ENCODE measurements around the gene GPRIN2. TPM values are rescaled to one million over a fixed set of nuclear protein-coding genes. Genes with fewer than 3 reads are reported as not detected.
"Not testable (repeated sequence)": the region's sequence is repeated elsewhere in the genome, so short reads cannot be mapped to it uniquely, and the experiment has no call there.

Gene GPRIN2
- total RNA-seq, 2 donors from 2014 or later, result not detected

- Mint-ChIP-seq H3K9me3 (no peaks in the 10 kb centered on the region), H3K27me3 (ENCODE audit: low read depth) (peaks cover 38% of the 10 kb centered on the region), H3K4me1 (ENCODE audit: low read depth) (no peaks in the 10 kb centered on the region), H3K27ac (no peak overlapping the region), H3K4me3 (no peak overlapping the region), H3K36me3 (ENCODE audit: insufficient read depth in 2 of 2) (peaks cover 0 to 2% of the 10 kb centered on the region in 2 donors)
- ATAC-seq (replicated peaks in 1 of 2) (no peak), DNase-seq (no peak)
These were observed 14.5 kb downstream of the GPRIN2 start for GRCh38 chr10:46541735-46542566.

- Mint-ChIP-seq H3K4me1 (ENCODE audit: low read depth) (no peaks in the 10 kb centered on the region), H3K9me3 (no peaks in the 10 kb centered on the region), H3K27ac (no peak overlapping the region), H3K36me3 (ENCODE audit: insufficient read depth in 2 of 2) (peaks cover 0 to 2% of the 10 kb centered on the region in 2 donors), H3K4me3 (no peak overlapping the region), H3K27me3 (ENCODE audit: low read depth) (peaks cover 43% of the 10 kb centered on the region)
- DNase-seq (no peak), ATAC-seq (replicated peaks in 1 of 2) (peak in 1 of 2 donors; percentile 22)
These were observed 15.3 kb downstream of the GPRIN2 start for GRCh38 chr10:46541017-46541661.

GRCh38 chr10:46540412-46541016 is 15.9 kb downstream of the GPRIN2 start:
- no peak overlapping the region for H3K4me3 Mint-ChIP-seq
- H3K27me3 Mint-ChIP-seq (ENCODE audit: low read depth), result peaks cover 43% of the 10 kb centered on the region

GRCh38 chr10:46539596-46540411 is 16.7 kb downstream of the GPRIN2 start:
- Mint-ChIP-seq H3K27me3 (ENCODE audit: low read depth) (peaks cover 43% of the 10 kb centered on the region), H3K36me3 (ENCODE audit: insufficient read depth in 2 of 2) (peaks cover 0 to 2% of the 10 kb centered on the region in 2 donors), H3K4me3 (no peak overlapping the region), H3K27ac (no peak overlapping the region), H3K4me1 (ENCODE audit: low read depth) (no peaks in the 10 kb centered on the region), H3K9me3 (no peaks in the 10 kb centered on the region)
- no peak for DNase-seq
- no peak for ATAC-seq (replicated peaks in 1 of 2)

More at GRCh38 chr10:46540412-46541016, 15.9 kb downstream of the GPRIN2 start:
- Mint-ChIP-seq H3K36me3 (ENCODE audit: insufficient read depth in 2 of 2) (peaks cover 0 to 2% of the 10 kb centered on the region in 2 donors), H3K4me1 (ENCODE audit: low read depth) (no peaks in the 10 kb centered on the region), H3K9me3 (no peaks in the 10 kb centered on the region), H3K27ac (no peak overlapping the region)
- DNase-seq (no peak), ATAC-seq (replicated peaks in 1 of 2) (no peak)

GRCh38 chr10:46538717-46539426 is 17.6 kb downstream of the GPRIN2 start:
- H3K27me3 Mint-ChIP-seq (ENCODE audit: low read depth), result peaks cover 43% of the 10 kb centered on the region

GRCh38 chr10:46538155-46538554 is 18.3 kb downstream of the GPRIN2 start:
- Mint-ChIP-seq H3K9me3 (no peaks in the 10 kb centered on the region), H3K36me3 (ENCODE audit: insufficient read depth in 2 of 2) (peaks cover 0 to 2% of the 10 kb centered on the region in 2 donors), H3K27ac (no peak overlapping the region), H3K4me1 (ENCODE audit: low read depth) (no peaks in the 10 kb centered on the region), H3K4me3 (no peak overlapping the region), H3K27me3 (ENCODE audit: low read depth) (peaks cover 42% of the 10 kb centered on the region)
- DNase-seq (no peak), ATAC-seq (replicated peaks in 1 of 2) (no peak)

More at GRCh38 chr10:46538717-46539426, 17.6 kb downstream of the GPRIN2 start:
- Mint-ChIP-seq H3K36me3 (ENCODE audit: insufficient read depth in 2 of 2) (peaks cover 0 to 2% of the 10 kb centered on the region in 2 donors), H3K4me3 (no peak overlapping the region), H3K9me3 (no peaks in the 10 kb centered on the region), H3K4me1 (ENCODE audit: low read depth) (no peaks in the 10 kb centered on the region), H3K27ac (no peak overlapping the region)
- DNase-seq, result no peak
- ATAC-seq (replicated peaks in 1 of 2), result no peak

- no peak for ATAC-seq (replicated peaks in 1 of 2)
These were observed 19.1 kb downstream of the GPRIN2 start for GRCh38 chr10:46537309-46537708.

GRCh38 chr10:46536781-46537180 is 19.7 kb downstream of the GPRIN2 start:
- DNase-seq (no peak), ATAC-seq (replicated peaks in 1 of 2) (no peak)
- H3K27me3 Mint-ChIP-seq (ENCODE audit: low read depth), result peaks cover 30% of the 10 kb centered on the region
- no peaks in the 10 kb centered on the region for H3K4me1 Mint-ChIP-seq (ENCODE audit: low read depth)
- no peaks in the 10 kb centered on the region for H3K9me3 Mint-ChIP-seq
- H3K27ac Mint-ChIP-seq, result no peak overlapping the region
- H3K4me3 Mint-ChIP-seq, result no peak overlapping the region
- H3K36me3 Mint-ChIP-seq (ENCODE audit: insufficient read depth in 2 of 2), result peaks cover 0 to 2% of the 10 kb centered on the region in 2 donors

More at GRCh38 chr10:46537309-46537708, 19.1 kb downstream of the GPRIN2 start:
- Mint-ChIP-seq H3K27ac (no peak overlapping the region), H3K36me3 (ENCODE audit: insufficient read depth in 2 of 2) (peaks cover 0 to 2% of the 10 kb centered on the region in 2 donors), H3K9me3 (no peaks in the 10 kb centered on the region), H3K4me3 (no peak overlapping the region), H3K27me3 (ENCODE audit: low read depth) (peaks cover 34% of the 10 kb centered on the region), H3K4me1 (ENCODE audit: low read depth) (no peaks in the 10 kb centered on the region)
- DNase-seq, result no peak

GRCh38 chr10:46536171-46536570 is 20.3 kb downstream of the GPRIN2 start:
- Mint-ChIP-seq H3K4me1 (ENCODE audit: low read depth) (no peaks in the 10 kb centered on the region), H3K27me3 (ENCODE audit: low read depth) (peaks cover 30% of the 10 kb centered on the region), H3K27ac (no peak overlapping the region), H3K4me3 (no peak overlapping the region), H3K9me3 (no peaks in the 10 kb centered on the region), H3K36me3 (ENCODE audit: insufficient read depth in 2 of 2) (peaks cover 0 to 2% of the 10 kb centered on the region in 2 donors)
- DNase-seq (no peak), ATAC-seq (replicated peaks in 1 of 2) (no peak)

- ATAC-seq (replicated peaks in 1 of 2) (no peak), DNase-seq (no peak)
- Mint-ChIP-seq H3K36me3 (ENCODE audit: insufficient read depth in 2 of 2) (no peaks in the 10 kb centered on the region), H3K9me3 (no peaks in the 10 kb centered on the region), H3K4me3 (no peak overlapping the region), H3K4me1 (ENCODE audit: low read depth) (no peaks in the 10 kb centered on the region), H3K27me3 (ENCODE audit: low read depth) (peaks cover 21% of the 10 kb centered on the region), H3K27ac (no peak overlapping the region)
These were observed 21.5 kb downstream of the GPRIN2 start for GRCh38 chr10:46534828-46535524.

- H3K27ac Mint-ChIP-seq; H3K4me3 Mint-ChIP-seq; H3K9me3 Mint-ChIP-seq; H3K27me3 Mint-ChIP-seq (ENCODE audit: low read depth); H3K4me1 Mint-ChIP-seq (ENCODE audit: low read depth); ATAC-seq (replicated peaks in 1 of 2); DNase-seq; H3K36me3 Mint-ChIP-seq (ENCODE audit: insufficient read depth in 2 of 2): not testable (repeated sequence)
These were observed 24.2 kb downstream of the GPRIN2 start for GRCh38 chr10:46532256-46532655.
